ENCODE results near the gene MVP. TPM values are rescaled to one million over a fixed set of nuclear protein-coding genes. Genes with fewer than 3 reads are reported as not detected.

The MVP gene
- total and polyA plus RNA-seq, 10 donors: 72.3 to 200 (median 152) TPM

DNA sequence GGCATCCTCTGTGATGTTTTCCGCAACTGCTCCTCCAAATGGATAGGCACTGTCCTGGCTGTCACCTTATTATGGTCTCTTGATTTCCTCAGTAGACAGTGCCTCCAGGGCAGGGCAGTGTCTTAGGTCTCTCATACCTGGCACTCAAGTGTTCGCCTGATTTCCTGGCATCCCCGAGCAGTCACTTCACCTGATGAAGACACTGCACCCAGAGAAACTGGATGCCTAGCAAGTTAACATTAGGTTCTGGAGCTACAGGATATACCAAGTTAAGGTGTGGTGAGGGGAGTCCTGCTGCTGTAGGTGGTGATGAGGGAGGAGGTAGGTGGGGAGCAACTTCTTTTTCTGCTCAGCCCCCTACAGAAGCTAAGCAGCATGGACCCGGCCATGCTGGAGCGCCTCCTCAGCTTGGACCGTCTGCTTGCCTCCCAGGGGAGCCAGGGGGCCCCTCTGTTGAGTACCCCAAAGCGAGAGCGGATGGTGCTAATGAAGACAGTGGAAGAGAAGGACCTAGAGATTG, 17.8 kb upstream of the MVP start:
- no peak for DNase-seq
- peaks cover 8 to 20% (median 17%) of the 10 kb centered on the region in 6 donors for H3K4me1 ChIP-seq
- intact Hi-C loops (cut with DNase I; ENCODE audit: low total_unique reads): no loop called here
- H3K9me3 ChIP-seq: no peaks in the 10 kb centered on the region
- H3K4me3 ChIP-seq: no peak overlapping the region
- no peak overlapping the region for H3K27ac ChIP-seq
- 93 to 96% (median 95%) methylated on average over 8 of the region's 8 CpGs for WGBS, 5 donors
- peaks cover 0 to 60% (median 28%) of the 10 kb centered on the region in 6 donors for H3K36me3 ChIP-seq
- H3K27me3 ChIP-seq (replicated peaks in 1 of 7): no peaks in the 10 kb centered on the region
- peak in 1 of 3 donors; percentile 18 for TF ChIP-seq POLR2AphosphoS5 (IDR thresholded peaks at IDR 0.05)
- TF ChIP-seq, protein P1, sequence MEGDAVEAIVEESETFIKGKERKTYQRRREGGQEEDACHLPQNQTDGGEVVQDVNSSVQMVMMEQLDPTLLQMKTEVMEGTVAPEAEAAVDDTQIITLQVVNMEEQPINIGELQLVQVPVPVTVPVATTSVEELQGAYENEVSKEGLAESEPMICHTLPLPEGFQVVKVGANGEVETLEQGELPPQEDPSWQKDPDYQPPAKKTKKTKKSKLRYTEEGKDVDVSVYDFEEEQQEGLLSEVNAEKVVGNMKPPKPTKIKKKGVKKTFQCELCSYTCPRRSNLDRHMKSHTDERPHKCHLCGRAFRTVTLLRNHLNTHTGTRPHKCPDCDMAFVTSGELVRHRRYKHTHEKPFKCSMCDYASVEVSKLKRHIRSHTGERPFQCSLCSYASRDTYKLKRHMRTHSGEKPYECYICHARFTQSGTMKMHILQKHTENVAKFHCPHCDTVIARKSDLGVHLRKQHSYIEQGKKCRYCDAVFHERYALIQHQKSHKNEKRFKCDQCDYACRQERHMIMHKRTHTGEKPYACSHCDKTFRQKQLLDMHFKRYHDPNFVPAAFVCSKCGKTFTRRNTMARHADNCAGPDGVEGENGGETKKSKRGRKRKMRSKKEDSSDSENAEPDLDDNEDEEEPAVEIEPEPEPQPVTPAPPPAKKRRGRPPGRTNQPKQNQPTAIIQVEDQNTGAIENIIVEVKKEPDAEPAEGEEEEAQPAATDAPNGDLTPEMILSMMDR (IDR thresholded peaks at IDR 0.05 in 8 of 11, conservative IDR thresholded peaks at IDR 0.05 in 3 of 11): no peak

DNA sequence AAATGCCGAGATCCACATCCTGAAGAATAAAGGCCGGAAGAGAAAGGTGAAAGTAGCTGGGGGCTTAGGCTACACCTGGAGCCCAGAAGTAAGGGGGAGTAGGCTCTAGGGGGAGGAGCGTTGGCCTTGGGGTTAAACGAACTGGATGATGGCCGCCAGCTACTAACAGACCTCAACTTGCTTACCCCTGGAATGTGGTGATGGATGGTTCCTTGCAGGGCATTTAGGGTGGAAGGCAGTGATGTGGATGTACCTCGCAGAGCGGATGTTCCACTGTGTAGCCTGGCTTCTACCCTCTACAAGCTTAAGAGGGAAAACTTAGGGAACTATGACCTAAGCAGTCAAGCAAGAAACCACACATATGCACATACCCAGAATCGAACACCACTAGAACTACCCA, 16.2 kb upstream of the MVP start:
- TF ChIP-seq POLR2A (IDR thresholded peaks at IDR 0.05) (no peak), POLR2AphosphoS5 (IDR thresholded peaks at IDR 0.05) (no peak)
- Histone ChIP-seq H3K4me1 (peaks cover 18 to 36% (median 33%) of the 10 kb centered on the region in 6 donors), H3K27me3 (replicated peaks in 1 of 7) (no peaks in the 10 kb centered on the region), H3K4me3 (peak overlapping the region in 2 of 8 donors; percentile 79 to 92), H3K9me3 (no peaks in the 10 kb centered on the region), H3K36me3 (peaks cover 0 to 54% (median 18%) of the 10 kb centered on the region in 6 donors), H3K27ac (peak overlapping the region in 7 of 8 donors; percentile 97 to 100 (median 98))
- 67 to 79% (median 73%) methylated on average over 8 of the region's 8 CpGs for WGBS, 5 donors
- intact Hi-C loops (cut with DNase I; ENCODE audit: low total_unique reads): no loop called here
- no peak for DNase-seq

DNA sequence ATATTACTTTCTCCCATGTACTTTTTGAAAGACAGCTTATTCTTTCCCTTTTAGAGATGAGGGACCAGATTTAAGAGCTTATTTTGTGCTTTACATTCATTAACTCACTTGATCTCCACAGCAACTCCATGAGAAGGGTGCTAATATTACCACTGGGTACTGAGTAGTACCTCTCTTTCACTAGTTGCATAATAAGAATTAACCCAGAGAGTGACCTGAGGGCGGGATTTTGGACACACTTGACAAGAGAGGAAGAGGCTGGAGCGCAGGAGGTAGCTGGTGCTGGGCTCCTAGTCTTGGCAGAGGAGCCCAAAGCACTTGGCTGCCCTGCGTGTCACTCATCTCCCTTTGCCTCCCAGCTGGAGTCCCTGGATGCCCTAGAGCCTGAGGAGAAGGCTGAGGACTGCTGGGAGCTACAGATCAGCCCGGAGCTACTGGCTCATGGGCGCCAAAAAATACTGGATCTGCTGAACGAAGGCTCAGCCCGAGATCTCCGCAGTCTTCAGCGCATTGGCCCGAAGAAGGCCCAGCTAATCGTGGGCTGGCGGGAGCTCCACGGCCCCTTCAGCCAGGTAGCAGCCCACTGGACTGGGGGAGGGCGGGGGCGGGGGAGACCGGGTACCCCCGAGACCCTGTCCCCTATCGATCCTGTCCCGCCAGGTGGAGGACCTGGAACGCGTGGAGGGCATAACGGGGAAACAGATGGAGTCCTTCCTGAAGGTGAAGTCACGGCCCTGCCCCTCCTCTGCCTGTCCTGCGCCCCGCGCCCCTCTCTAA, 15.6 kb upstream of the MVP start:
- intact Hi-C loops (cut with DNase I; ENCODE audit: low total_unique reads): no loop called here
- Histone ChIP-seq H3K27ac (peak overlapping the region; percentile 97 to 100 (median 98)), H3K27me3 (replicated peaks in 1 of 7) (no peaks in the 10 kb centered on the region), H3K4me3 (peak overlapping the region; percentile 64 to 92 (median 74)), H3K36me3 (peaks cover 0 to 54% (median 18%) of the 10 kb centered on the region in 6 donors), H3K9me3 (no peaks in the 10 kb centered on the region), H3K4me1 (peaks cover 24 to 42% (median 39%) of the 10 kb centered on the region in 6 donors)
- TF ChIP-seq POLR2A (IDR thresholded peaks at IDR 0.05) (no peak), POLR2AphosphoS5 (IDR thresholded peaks at IDR 0.05) (no peak)
- TF ChIP-seq, protein P1 (IDR thresholded peaks at IDR 0.05 in 8 of 11, conservative IDR thresholded peaks at IDR 0.05 in 3 of 11): no peak
- peak; percentile 83 for DNase-seq
- WGBS, 5 donors: 6 to 17% (median 10%) methylated on average over 7 to 26 of the region's 26 CpGs

DNA sequence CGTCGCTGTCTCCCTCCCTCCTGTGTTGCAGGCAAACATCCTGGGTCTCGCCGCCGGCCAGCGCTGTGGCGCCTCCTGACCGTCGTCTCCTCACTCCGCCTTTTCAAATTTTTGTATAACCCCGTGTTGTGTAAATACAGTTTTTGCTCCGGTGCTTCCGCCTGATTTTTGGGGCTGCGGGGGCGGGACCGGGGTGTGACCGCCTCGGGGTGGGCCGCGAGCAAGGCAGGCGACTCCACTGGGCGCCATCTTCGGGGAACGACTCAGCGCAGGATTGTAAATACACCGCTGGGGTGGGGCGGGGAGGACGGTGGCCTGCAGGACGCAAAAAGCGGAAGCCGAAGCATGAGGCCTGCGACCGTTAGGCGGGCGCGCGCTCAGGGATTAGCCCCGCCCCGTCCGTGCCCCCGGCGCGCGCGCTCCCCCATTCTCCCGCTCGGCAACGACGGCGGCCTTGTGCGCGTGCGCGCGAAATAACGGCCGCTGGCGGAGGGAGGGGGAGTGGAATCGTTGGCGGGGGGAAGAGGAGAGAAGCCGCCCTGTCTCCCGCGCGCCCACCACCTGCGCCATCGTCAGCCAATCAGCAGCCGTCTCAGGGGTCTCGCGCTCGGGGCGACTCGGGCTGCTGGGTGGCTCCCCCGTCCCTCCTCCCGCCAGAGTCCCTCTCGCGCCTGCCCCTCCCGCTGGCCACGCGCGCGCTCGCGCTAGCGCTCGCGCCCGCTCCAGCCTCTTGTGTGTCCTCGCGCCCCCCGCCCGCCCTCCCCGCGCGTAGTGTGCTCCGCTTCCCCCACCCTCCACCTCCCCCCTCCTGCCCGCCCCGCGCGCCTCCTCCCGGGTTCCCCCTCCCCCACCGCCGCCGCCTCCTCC, 14.8 kb upstream of the MVP start:
- Histone ChIP-seq H3K36me3 (peaks cover 0 to 54% (median 22%) of the 10 kb centered on the region in 6 donors), H3K4me1 (peaks cover 32 to 50% (median 47%) of the 10 kb centered on the region in 6 donors), H3K9me3 (no peaks in the 10 kb centered on the region), H3K27ac (peak overlapping the region; percentile 97 to 100 (median 98)), H3K4me3 (peak overlapping the region; percentile 64 to 92 (median 74)), H3K27me3 (replicated peaks in 1 of 7) (no peaks in the 10 kb centered on the region)
- peak; percentile 100 for DNase-seq
- intact Hi-C loops (cut with DNase I; ENCODE audit: low total_unique reads): no loop called here
- WGBS, 5 donors: 0 to 1% (median 1%) methylated on average over 22 to 99 of the region's 103 CpGs
- TF ChIP-seq POLR2AphosphoS5 (IDR thresholded peaks at IDR 0.05) (peak; percentile 99), POLR2A (IDR thresholded peaks at IDR 0.05) (peak; percentile 56 to 90 (median 85))
- TF ChIP-seq, protein P1 (IDR thresholded peaks at IDR 0.05 in 8 of 11, conservative IDR thresholded peaks at IDR 0.05 in 3 of 11): peak in 8 of 11 experiments; percentile 14 to 59 (median 32)

Data from spleen (tissue), 11 donors.